ENCODE data around the gene PDP2.
A peak's percentile ranks its signal among the peaks of the same experiment; 100 is the strongest.

Gene PDP2

DNA sequence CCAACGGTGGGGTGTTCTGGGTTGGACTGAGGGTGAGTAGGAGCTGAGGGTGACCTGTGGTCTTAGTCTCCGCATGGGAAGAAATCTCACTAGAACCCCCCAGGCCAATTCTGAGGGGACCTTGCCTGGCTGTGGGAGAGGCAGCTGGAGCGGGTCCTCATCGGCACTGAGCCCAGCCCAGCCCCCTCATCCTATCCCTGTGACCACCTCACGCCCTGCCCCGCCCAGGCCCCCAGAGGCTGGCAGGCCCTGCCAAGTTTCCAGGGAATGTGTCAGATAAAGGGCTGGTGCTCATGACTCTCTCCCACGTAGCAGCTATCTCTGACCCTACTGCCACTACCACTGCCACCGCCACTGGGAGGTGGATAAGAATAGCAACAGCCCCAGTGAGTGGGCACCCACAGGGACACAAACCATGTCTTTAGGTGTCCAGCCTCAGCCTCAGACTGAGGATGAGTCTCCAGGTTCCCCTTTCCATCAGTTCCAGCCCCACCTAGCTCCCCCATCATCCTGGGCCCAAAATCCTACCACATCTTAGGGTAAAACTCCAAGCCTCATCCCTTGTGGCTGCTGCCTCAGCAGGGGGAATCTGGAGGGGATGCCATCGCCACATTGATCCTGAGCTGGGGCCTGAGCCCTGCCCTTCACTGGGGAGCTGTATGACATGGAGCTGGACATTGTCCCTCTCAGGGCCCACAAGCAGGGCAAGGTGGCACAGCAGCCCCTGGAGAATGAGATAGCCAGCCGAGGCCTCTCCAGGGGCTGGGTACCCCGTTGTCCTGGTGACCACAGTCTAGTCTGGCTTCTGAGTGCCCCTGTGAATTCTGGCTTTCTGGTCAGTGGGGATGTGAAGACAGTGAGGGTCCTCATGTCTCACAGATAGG lies 23.5 kb downstream of the PDP2 start:
- no peak for DNase-seq (ENCODE audit: low read depth in 3 of 3, low spot score in 1 of 3)

DNA sequence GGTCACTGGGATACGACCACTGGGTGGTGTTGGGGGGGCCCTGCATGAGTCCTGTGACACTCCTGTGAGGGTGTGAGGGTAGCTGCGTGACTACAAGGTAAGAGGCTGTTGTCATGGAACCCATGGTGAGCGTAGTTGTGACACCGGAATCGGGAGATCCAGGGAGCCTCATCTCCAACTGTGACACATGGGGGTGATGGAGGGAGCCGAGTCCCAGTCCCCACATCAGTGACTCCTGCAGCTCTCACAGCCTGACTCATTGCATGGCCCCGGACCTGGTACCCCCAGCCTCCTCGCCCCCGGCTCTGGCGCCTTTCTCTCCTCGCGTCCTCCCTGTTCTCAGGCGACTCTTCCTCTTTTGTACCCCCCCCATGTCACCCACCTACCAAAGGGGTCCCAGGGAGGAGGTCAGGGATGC lies 24.1 kb downstream of the PDP2 start:
- no peak for DNase-seq (ENCODE audit: low read depth in 3 of 3, low spot score in 1 of 3)

DNA sequence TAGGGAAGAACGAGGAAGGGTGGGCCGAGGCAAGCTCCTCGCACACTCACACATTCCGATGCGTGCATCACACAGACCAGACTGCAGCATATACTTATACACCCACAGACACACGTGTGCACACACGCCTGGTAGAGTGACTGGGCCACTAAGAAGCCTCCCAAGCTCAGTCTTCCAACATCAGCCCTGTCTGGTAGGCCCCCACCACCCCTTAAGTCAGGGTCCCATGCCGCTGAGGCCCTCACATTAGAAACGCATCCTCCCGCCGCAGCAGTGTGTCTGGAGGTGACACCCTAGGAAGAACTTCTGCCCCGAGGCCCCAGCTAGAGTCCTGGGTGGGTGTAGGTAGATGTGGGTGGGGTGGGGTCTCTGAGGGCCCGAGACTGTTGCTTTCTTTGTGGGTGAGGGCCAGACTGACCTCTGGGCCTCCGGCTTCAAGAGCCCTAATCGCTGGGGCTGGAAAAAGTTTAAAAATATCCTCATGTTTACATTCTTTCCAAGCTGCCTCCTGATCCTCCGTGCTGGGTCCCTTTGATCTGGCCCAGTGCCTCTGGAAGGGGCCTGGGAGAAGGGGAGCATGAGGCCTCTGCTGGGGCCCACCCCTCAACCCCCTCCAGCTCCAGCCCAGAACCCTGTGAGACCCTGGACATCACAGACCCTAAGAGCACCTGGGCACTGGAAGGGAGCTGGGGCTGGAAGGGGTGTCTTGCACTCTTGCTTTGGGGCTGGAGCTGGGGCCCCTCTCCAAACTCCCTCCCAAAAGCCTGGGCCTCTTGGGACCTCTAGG lies 24.7 kb downstream of the PDP2 start:
- no peak for DNase-seq (ENCODE audit: low read depth in 3 of 3, low spot score in 1 of 3)

DNA sequence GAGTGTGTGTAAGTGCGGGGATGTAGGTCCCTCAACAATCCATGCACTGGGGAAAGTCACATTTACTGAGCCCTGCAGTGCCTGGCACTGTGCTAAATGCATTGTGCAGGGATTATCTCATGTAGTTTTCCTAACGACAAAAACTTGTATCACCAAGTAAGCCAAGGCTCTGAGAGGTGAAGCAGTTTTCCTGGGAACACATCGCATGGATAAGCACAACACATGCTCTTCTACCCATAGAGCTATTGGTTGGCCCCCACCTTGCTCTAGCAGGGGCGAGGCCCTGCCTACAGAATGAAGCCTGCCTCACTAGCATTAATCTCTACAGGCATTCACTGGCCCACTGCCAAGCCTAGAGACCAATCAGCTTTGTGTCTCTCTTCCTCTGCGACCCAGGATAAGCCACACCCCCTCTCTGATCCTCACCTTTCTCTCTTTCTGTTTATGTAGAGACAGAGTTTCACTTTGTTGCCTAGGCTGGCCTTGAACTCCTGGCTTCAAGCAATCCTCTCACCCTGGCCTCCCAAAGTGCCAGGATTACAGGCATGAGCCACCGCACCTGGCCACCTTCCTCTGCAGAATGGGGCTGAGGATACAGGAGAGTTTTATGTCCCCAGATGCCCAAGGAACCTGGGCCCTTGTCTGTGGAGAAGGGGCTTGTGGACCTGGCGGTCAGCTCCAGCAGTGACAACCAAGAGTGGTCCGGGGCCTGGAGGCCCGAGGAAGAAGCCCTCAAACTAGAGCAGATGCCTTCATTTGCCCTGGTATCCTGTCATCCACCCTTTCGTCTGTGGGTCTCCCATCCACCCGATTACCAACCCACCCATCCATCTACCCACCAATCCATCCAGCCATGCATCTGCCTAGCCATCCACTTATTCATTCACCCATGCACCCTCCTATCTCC lies 25.6 kb downstream of the PDP2 start:
- peak in 1 of 3 donors; percentile 12 for DNase-seq (ENCODE audit: low read depth in 3 of 3, low spot score in 1 of 3)

DNA sequence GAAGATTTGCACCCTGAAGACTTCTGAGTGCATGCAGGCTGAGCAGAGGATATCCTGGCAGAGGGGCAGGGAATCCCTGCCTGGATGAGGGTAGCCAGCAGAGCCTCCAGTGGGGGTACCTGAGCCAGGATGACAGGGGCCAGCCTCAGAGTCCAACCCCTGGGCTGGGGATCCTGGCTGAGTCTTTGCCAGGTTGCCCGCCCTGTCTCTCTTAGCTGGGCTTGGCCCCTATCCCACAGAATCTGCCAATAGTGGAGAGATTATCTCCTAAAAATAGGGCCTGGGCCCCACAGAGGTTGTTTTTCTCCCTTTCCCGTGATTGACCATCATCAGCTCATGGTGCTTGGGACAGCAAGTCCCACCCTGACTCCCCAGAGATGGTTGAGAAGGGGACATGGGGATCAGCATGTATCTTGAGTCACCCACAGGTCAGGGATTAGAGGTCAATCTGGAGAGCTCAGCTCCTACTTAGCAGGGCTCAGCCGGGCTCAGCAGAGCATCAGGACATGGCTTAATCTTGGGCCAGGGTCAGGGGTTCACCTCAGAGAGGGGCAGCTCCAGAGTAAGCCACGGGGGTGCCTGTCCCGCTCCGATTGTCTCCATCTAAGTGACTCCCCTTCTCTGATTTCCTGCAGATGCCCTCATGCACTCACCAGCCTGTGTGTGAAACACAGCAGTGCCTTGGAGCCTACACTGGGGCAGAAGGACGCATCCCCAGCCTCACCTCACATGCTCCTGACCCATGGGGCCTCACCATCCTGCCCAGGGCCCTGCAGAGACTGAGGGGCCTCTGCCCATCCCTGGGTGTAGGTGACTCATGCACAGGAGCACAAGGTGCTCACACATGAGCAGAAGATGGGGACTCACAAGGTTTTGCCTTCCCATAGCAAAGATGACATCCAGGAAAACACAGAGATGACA lies 26.9 kb downstream of the PDP2 start:
- no peak for DNase-seq (ENCODE audit: low read depth in 3 of 3, low spot score in 1 of 3)

DNA sequence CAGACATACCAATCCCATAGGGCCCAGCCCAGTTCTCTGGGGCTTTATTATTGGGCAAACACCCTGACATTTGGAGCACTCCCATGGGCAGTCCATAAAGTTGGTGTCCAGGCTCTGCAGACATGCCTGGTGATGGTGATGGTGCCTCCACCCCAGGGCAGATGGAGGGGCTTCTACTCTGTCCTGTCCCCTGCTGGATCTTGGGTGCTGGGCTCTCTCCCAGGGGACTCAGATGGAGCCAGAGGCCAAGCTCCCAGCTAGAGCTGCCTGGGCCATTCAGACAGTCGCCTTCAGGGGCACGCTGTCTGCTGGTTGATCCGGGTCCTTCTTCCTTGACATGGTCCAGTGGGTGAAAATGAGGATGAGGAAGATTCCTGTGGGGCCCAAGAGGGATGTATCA lies 27.8 kb downstream of the PDP2 start:
- DNase-seq (ENCODE audit: low read depth in 3 of 3, low spot score in 1 of 3), result no peak

DNA sequence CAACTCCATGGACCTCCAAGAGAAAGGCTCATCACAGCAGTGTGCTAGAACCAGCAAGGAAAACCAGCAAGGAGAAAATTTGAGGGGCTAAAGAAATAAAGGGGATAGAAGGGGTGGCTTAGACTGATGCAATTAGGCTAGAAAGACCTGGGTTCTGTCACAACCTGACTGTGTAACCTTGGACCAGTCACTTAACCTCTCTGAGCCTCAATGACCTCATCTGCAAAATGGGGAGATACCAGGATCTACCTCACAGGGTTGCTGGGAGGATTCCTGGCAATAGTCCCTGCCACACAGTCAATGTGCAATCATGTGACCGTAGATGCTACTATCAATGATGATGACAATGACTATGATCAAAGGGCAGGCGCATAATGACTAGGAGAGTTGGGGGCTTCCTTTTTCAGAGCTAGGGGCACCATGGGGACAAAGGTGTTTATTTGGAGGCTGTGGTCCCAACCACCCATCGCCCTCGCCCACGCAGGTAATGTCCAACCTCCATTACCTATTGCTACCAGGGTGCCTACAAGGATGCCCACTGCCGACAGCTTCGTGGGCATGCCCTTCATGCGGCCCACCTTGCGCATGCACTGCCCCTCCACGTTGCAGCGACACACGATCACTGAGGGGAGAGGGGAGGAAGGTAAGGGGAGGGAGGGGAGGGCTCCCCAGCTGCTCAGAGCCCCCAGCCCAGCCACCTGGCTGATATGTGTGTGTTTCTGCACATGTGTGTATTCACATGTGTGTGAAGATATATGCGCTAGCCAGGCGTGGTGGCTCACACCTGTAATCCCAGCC lies 28.6 kb downstream of the PDP2 start:
- DNase-seq (ENCODE audit: low read depth in 3 of 3, low spot score in 1 of 3), result no peak

DNA sequence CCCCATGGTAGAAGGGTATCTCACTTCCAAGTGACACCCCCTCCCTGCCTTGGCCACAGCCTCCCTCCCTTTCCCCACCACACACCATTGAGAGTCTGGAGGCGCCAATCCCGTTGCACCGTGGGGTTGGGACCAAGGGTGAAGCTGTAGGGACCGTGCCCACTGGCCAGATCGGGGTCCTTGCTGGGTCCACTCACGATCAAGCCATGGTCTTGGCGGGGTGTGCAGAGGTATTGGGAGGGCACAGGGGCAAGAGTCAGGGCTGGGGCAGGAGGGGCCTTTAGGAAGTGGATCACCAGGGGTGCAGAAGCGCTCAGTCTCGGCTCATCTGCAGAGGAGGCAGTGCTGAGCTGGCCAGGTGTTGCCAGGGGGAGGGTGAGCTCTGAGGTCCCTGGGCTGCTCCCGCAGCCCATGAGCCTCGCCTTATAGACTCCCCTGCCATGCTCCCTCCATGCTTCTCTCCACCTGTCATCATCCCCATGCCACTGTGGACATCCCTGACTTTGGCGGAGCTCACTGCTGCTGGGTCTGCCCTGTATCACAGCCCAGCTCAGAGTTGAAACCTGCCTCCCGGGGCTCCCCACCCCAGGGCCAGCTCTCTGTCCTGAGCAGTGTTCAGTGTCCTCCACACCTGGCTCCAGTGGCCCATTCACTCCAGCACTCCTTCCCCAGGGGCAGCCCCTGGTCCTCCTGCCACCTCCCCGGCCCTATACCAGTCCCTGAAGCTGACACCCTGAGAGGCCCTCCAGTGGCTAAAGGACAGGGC lies 30.0 kb downstream of the PDP2 start:
- no peak for DNase-seq (ENCODE audit: low read depth in 3 of 3, low spot score in 1 of 3)

DNA sequence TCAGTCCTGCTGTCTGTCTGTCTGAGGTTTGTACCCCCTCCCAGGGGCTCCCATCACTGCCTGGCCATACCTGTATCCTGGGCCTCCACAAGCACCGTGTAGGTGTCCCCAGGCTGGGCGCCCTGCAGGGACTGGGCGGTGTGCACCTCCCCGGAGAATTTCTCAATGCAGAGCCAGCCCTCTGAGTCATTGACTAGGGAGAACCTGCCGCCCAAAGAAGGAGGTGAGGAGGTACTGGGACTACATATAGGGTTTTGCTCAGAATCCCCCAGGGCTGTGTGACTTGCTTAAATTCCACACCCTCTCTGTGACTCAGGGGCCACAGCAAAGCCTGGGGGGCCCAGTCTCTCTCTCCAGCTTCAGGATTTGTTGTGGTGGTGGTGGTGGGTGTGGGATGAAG lies 30.8 kb downstream of the PDP2 start:
- DNase-seq (ENCODE audit: low read depth in 3 of 3, low spot score in 1 of 3), result no peak

DNA sequence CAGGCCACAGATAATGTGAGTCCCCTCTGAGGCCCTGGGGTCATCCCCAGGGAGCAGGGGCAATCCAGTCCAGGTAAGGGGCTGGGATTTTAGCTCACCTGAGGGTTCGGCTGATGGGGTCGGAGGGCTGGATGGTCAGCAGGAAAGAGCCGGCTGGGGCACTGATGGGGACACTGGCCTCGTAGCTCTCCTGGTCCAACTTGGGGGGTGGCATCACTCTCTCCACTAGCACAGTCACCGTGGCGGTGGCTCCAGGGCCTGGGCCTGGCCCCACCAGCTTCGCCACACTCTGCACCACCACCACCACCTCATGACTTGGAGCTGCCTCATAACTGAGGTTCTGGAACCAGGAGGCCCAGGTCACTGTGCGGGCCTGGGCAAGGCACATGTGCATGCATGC lies 31.5 kb downstream of the PDP2 start:
- DNase-seq (ENCODE audit: low read depth in 3 of 3, low spot score in 1 of 3), result no peak

DNA sequence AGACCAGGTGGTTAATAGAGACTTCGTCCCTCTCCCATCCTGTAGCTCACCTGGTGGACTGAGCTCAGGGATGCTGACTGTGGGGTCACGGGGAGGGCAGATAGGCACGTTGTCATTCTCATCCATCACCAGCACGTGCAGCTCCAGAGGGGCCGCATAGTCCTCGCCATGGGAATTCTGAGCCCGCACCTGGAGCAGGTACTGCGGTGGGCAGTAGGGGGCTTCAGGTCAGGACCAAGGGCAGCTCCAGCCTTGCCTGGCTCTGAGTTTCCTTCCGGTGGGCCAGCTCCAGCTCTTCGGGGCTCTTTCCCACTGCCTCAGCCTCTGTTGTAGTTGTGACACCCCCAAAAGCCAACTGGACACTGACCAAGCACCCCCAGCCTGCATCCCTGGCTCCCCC lies 32.8 kb downstream of the PDP2 start:
- DNase-seq (ENCODE audit: low read depth in 3 of 3, low spot score in 1 of 3), result no peak

DNA sequence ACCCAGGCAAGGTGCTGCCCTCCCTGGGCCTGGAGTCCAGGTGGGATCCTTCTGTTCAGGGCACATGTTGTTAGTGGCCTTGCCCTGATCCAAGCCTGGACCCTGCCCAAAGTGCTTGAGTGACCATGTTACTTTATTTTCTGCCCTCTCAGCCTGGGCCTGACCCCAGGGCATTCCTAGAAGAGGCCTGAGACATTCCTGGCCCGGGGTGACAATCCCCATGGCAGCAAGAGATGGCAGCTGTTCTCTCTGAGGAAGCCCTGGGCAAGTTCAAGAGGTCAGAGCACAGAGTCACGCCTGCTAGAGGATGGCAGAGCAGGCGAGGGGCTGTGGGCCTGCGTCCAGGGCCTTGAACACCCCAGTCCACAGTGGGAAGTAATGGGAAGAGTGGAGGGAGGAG lies 33.4 kb downstream of the PDP2 start:
- no peak for DNase-seq (ENCODE audit: low read depth in 3 of 3, low spot score in 1 of 3)

DNA sequence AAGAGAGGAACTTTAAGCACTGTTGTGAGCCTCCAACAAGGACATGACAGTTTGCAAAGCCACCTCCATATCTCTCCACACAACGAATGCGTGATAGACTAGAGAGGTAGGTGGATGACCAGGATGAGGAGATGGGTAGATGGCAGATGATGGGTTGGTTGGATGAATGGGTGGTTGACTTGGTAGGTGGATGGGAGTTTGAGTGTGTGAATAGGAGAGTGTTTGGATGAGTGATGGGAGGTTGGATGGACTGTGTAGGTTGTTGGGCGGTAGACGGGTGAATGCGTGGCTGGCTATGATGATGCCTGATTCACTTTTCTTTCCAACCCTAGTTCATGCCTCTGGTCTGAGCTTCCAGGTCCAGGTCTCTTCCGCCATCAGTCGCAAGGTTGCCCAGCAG lies 34.2 kb downstream of the PDP2 start:
- no peak for DNase-seq (ENCODE audit: low read depth in 3 of 3, low spot score in 1 of 3)

DNA sequence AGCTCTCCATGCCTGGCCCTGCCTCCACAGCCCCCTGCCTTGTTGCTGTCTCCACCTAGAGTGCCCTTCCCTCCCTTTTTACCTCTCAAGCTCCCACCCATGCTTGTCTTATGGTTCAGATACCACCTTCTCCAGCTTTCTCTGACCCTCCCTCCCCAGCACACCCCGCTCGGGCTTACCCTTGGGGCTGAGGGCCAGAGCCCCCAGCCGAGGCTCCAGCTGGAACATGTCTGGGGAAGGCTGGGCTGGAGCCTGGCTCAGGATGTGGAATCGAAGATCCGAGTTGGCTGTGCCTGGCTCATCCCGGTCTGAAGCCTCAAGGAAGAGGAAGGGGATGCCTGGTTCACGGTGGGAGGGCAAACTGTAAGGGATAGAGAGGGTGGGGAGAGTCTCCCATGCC lies 34.7 kb downstream of the PDP2 start:
- DNase-seq (ENCODE audit: low read depth in 3 of 3, low spot score in 1 of 3), result no peak

DNA sequence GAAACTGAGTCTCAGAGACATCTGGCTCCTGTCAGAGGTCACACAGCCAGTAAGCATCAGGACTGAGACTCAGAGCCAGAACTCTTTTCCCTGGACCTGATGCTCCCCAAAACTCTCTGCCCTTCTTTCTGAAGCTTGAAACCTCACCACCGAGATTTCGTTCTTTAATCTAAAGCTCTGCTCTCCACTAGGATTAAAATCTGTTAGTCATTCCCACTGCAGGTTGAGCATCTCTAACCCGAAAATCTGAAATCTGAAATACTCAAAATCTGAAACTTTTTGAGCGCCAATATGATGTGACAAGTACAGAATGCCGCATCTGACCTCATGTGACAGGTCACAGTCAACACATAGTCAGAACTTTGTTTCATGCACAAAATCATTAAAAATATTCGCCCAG lies 36.2 kb downstream of the PDP2 start:
- DNase-seq (ENCODE audit: low read depth in 3 of 3, low spot score in 1 of 3), result no peak

DNA sequence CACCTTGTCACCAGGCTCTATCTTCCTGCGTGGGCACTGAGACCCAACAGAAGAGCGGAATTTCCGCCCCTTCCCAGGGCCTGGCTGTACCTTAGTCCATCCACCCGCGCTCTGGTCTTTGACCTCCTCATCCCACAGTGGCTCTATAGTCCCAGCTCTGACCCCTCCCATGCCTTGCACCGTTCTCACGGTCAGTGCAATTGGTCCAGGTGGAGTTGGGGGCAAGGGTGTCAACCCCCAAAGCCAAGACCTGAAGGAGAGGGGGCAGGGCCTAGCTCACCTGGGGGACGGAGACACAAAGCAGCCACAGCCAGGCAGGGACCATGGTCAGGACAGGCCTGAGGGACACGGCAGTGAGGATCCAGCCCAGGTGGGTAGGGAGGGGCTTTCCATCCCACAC lies 37.4 kb downstream of the PDP2 start:
- no peak for DNase-seq (ENCODE audit: low read depth in 3 of 3, low spot score in 1 of 3)

DNA sequence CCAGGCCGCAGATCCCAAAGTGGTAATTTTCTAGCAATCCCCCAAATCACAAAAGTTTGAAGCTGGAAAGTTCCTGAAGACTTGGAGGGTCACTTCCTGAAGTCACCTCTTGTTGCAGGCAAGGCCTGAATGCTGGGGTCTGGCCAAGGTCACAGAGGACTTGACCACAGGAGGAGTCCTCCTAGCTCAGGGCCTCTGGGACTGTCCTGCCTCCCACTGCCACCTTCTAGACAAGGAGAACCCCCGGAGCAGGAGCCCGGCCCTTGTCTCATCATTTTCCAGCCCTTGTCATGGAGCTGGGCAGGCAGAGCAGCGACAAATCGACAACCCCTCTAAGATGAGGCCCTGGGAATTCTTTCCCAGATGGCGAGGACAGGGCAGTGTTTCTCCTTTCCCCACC lies 38.0 kb downstream of the PDP2 start:
- DNase-seq (ENCODE audit: low read depth in 3 of 3, low spot score in 1 of 3), result no peak

DNA sequence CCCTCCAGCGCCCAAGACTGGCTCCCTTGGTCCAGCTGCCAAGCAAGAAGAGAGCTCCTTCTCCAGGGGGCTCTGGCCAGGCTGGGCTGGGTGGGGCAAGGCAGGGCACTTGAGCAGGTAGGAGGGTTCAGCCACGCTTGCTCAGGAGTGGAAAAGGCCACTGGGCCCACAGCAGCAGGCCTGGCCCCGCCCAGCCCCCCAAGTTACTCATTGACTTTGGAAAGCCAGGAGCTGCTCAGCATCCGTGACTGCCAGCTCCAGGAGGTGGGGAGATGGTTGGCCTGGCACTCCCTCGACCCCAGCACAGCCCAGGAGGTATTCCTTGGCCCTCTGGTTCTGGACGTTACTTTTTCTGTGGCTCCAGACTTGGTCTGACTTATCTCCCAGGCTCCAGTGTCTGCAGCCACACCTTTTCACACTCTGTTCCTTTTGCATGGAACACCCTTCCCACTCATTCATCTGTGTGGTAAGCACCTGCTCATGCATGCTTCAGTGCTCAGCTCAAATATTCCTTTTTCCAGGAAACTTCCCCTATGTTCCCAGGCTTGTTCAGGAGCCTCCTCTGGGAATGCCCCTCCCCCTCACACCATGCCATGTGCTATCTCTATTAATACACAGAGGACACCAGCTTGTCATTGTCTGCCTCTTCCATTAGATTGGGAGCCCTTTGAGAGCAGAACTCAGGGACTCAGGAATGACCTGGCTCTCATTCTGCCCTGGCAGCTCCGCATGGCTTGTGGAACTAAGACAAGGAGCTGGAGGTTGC lies 38.7 kb downstream of the PDP2 start, which contains the start of gene CDH16:
TSS of gene CDH16 (minus strand) at position 83 of the 766 bp plus-strand sequence. CDS start 820 bp downstream, outside the sequence.
- no peak for DNase-seq (ENCODE audit: low read depth in 3 of 3, low spot score in 1 of 3)
